HG03442 (cell line): ENCODE data around the gene SLC16A6.
"Not testable (repeated sequence)": the region's sequence is repeated elsewhere in the genome, so short reads cannot be mapped to it uniquely, and the experiment has no call there.

Experiments used
- ATAC-seq: cut with Tn5 transposase; IDR thresholded peaks from one replicate; pipeline ENCODE4 v1.9.1; 2021; ENCODE audit warnings: mild to moderate bottlenecking, moderate library complexity; ENCODE audit not compliant: unreplicated experiment

Gene SLC16A6

DNA sequence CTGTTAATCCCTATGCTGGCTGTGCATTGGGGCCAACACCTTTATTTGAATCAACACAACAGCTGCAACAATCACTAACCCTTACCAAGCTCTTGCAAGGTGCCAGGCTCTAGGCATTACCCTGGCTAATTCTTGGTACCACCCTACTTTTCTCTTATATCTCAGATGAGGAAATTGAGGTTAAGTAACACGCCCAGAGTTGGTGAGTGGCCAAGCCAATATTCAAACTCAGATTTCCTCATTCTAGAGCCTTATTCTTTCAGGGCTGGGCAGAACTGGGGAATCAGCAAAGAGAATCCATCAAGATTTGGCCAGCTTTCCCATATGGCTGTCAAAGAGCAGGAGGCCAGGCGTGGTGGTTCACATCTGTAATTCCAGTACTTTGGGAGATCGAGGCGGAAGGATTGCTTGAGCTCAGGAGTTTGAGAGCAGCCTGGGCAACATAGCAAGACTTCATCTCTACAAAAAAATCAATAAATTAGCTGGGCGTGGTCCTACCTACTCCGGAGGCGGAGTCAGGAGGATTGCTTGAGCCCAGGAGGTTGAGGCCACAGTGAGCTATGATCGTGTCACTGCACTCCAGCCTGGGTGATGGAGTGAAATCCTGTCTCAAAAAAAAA is 24.1 kb upstream of the SLC16A6 start:
- no peak for ATAC-seq

DNA sequence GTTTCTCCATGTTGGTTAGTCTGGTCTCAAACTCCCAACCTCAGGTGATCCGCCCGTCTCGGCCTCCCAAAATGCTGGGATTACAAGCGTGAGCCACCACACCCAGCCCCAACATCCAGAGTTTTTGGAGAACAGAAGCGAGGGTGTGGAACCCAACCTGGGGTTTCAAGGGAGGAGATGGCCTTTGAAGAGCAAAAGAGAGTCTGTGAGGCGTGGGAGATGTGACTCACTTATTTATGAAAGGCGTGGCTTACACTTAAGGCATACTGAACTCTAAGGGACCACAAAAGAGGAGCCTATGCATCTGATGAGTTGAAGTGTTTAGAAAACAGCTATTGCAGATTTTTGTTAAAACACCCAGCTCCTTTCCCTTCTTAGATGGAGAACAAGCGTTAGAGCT is 19.2 kb upstream of the SLC16A6 start:
- ATAC-seq = no peak

DNA sequence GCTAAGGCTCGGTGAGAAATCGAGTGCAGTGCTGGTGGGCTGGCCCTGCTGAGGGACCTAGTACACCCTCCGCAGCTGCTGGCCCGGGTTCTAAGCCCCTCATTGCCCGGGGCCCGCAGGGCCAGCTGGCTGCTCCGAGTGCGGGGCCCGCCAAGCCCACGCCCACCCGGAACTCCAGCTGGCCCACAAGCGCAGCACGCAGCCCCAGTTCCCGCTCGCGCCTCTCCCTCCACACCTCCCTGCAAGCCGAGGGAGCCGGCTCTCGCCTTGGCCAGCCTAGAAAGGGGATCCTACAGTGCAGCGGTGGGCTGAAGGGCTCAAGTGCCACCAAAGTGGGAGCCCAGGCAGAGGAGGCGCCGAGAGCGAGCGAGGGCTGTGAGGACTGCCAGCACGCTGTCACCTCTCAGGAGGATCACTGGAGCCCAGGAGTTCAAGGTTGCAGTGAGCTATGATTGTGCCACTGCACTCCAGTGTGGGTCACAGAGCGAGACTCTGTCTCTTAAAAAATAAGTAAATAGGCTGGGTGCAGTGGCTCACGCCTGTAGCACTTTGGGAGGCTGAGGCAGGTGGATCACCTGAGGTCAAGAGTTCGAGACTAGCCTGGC is 18.2 kb upstream of the SLC16A6 start:
- ATAC-seq = not testable (repeated sequence)

DNA sequence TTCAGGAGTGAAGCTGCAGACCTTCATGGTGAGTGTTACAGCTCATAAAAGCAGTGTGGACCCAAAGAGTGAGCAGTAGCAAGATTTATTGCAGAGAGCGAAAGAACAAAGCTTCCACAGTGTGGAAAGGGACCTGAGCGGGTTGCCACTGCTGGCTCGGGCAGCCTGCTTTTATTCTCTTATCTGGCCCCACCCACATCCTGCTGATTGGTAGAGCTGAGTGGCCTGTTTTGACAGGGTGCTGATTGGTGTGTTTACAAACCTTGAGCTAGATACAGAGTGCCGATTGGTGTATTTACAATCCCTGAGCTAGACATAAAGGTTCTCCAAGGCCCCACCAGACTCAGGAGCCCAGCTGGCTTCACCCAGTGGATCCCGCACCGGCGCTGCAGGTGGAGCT is 17.6 kb upstream of the SLC16A6 start:
- not testable (repeated sequence) for ATAC-seq

DNA sequence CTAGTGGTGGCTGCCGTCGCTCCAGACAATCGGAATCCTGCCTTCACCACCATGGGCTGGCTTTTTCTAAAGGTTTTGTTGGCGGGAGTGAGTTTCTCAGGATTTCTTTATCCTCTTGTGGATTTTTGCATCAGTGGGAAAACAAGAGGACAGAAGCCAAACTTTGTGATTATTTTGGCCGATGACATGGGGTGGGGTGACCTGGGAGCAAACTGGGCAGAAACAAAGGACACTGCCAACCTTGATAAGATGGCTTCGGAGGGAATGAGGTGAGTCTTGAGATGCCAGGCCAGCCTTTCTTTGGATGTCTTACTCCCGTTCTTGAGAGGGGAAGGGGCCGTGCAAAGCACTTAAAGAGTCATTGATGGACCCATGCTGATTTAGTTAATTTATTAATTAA is 16.5 kb upstream of the SLC16A6 start:
- ATAC-seq = no peak

DNA sequence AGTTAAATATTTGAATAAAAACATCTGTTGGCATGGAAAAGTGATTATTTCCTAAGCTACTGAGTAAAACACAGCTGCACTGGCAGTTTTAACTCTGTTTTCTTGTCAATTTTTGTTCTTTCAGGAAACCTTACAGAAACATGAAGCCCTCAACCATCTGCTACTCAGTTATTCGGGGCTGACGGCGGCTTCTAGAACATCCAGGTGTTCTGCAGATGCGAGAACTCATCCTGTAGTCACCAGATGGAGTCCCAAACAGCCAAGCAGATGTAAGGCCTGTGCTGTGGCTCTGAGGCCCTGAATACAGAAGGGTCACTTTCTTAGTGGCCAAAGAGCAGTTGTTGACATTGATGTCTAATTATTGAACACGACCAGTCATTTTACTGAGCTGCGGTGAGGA is 15.9 kb upstream of the SLC16A6 start:
- no peak for ATAC-seq

DNA sequence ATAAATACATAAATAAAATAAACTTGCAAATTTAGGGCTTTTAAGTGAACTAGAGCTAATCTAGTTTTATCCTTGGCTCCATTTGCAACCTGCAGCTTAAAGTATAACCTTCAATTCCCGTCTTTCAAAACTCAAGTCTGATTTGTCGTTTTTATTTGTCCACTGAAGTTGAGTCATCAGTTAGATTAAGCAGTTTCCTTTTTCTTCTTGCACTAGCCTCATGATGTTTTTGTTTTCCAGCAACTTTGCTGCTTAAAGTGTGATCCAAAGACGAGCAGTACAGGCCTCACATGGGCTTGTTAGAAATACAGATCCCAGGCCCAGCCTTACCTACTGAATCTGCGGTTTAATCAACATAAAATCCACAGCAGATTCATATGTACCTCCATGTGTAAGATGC is 14.2 kb upstream of the SLC16A6 start:
- no peak for ATAC-seq

DNA sequence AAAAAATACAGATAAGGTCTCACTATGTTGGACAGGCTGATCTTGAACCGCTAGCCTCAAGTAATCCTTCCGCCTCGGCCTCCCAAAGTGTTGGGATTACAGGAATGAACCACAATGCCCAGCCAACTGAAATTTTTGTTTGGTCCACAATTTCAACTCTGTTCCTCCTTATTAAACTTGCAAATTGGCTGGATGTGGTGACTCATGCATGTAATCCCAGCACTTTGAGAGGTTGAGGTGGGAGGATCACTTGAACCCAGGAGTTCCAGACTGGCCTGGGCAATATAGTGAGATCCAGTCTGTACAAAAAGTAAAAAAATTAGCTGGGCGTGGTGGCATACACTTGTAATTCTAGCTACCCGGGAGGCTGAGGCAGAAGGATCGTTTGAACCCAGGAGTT is 13.8 kb upstream of the SLC16A6 start:
- ATAC-seq = no peak

DNA sequence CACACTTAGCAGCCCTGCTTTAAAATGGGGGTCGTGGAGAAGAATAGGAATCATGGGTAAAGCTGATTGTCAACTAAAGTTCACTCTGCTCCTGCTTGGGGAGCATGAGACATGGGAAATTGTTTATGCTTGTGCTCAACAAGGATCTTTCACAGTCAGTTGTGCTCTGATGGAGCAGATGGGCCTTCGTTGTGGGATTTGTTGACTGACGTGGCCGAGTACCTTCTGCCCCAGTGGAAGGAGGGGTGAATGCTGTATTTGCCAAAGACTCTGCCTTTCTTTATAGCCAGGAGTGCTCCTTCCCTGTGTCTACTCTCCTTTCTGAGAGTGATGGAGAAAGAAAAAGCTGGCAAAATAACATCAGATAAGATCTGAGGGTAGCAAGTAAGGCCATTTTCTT is 11.7 kb upstream of the SLC16A6 start:
- ATAC-seq = no peak

DNA sequence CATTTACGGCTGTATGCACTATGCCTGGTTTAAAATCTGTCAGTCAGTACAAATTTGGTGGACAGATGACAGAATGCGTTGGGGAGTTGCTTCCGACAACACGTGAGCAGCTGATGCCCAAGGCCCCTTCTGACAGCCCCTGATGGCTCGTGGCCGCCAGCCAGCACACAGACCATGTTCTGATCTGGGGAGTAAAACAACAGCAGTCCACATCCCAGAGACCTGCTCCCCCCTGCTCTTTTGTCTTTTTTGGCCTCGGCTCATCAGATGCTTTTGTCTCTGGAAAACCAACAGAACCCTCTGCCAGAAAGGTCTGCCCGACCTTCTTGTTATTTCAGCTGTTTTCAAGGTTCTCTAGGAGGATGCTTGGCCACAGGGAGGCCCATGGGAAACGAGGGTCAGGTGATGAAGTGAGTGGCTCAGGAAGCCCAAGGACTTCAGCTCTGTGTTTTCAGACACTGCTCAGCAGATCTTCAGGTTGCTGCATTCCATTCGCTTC is 11.2 kb upstream of the SLC16A6 start:
- no peak for ATAC-seq

DNA sequence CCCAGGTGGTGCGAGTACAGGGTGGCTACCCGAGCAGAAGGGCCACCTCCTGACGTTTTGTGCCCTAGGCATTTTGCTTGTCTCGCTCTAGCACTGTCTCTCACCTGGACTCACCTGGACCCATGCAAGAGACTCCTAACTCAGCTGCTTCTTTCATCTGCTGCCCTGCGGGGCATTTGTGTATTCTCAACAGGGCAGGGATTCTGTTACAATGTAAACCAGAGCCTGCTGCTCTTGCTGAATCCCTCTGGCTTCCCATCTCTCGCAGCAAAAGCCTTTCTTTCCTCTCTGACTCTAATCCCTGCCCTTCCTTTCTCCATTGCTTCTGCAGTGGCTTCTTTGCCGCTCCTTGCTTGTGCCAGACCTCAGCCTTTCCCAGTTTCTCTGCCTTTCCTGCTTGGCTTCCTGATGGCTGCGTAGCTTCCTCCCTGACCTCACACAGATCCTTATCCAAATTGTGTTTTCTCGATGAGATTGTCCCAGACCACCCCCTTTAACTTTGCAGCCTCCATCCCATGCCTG is 10.6 kb upstream of the SLC16A6 start:
- no peak for ATAC-seq

DNA sequence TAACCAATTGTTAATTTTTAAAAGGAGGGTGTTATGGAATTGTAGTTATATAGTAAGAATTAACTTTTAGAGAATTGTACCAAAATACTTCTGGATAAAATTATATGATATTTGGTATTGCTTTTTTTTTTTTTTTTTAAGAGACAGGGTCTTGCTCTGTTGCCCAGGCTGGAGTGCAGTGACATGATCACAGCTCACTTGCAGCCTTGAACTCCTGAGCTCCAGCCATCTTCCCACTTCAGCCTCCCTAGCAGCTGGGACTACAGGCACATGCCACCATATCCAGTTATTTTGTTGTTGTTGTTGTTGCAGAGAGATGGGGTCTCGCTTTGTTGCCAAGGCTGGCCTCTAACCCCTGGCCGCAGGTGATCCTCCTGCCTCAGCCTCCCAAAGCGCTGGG is 8.9 kb upstream of the SLC16A6 start:
- no peak for ATAC-seq

DNA sequence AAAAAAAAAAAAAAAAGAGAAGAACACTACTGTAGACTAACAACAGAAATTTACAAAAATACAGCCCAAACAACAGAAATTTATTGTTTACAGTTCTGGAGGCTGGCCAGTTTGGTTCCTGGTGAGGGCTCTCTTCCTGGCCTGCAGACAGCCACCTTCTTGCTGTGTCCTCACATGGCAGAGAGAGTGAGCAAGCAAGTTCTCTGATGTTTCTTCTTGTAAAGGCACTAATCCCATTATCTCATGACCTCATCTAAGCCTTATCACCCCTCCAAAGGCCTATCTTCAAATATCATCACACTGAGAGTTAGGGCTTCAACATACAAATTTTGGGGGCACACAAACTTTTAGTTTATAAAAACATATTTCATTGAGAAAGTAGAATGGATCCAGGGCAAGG is 7.7 kb upstream of the SLC16A6 start:
- ATAC-seq = no peak

DNA sequence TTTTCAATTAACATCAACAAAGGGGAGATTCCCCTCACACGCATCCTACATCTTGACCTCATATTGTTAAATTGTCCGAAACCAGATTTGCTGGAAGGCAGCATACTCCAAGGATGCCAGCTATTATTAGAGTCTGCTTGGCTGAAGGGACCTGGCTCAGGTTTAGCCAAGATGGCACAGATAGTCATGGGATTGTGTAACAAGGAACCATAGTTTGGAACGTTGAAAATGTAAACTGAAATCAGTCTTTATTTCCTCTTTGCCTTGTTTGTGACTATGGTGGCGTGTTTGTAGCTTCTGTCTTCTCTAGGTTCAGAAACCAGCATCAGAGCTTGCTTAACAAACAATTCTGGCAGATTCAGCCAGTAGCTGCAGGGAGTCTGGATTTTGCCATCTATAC is 6.3 kb upstream of the SLC16A6 start:
- no peak for ATAC-seq

DNA sequence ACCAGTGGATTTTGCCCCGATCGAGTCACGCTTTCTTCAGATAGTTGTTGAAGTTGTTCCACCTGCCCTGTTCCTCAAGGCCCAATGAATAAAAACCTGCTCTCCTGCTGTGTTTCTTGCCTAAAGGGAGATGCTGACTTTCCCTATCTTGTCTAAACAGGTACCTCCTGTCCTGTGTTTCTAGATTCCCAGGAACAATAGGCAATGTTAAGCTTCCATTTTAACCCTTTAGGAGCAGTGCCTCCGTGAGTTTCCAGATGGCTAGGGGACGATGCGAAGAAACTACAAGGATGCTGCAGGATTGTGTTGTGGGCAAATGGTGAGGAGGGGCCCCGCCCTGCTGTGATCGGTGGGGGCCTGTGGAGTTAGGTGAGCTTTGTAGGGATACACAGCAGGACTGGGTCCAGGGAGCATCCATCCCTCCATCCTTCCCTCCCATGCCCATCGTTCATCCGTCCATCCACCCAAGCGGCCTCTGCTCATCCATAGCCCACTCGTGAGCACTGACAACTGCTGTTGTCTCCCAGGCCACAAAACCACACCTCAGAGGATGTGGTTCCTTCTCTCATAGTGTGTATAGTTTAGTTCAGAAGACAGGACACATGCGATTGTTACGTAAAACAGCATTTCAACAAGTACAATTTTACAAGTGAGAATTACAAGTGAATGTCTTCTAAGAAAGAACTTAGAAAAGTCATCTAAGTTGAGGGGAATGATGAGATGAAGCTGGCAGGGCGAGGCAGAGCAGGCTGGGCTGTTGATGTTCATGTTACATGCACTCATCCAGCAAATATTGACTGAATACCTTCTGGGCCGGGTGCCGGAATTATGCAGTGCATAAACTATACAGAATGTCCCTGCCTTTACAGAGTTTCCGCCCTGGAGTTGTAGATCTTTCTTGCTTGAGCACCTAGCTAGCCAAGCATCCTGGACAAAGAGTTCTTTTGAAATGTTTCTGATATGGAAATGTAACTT is 5.6 kb upstream of the SLC16A6 start:
- ATAC-seq = no peak

DNA sequence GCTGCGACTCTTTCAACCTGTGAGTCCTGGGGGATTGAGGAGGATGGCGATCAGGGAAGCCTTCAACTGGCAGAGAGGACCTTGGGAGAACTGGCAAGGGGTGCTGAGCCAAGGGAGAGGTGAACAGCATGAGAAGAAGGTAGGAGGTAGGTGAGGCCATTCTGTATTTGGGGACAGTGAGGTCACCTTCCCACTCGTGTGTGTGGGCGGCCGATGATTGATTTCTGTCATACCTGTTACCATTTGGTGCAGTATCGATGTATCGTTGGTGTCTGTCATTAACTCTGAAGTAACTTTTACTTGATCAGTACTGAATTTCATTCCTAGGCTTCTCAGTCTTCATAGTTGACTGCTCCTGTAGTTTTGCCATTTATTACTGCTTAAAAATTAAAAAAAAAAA is 4.2 kb upstream of the SLC16A6 start:
- ATAC-seq = no peak

DNA sequence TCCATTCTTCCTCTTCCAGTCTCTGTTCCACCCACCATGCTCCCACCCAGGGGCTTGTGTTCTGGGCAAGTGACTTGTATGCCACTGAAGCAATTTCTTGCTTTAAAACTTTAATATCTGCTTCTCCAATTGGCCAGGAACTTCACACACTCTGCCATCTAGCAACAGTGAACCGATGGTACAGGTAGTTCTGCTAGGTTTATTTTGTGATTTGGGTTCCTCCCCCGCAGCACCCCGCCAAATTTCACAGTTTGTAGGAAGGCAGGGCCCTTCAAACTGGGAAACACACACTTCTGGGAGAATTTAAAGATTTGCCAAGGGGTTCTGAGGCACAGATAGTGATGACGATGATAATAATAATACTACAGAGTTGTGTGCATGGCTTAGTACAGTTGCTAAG is 3.7 kb upstream of the SLC16A6 start:
- no peak for ATAC-seq

DNA sequence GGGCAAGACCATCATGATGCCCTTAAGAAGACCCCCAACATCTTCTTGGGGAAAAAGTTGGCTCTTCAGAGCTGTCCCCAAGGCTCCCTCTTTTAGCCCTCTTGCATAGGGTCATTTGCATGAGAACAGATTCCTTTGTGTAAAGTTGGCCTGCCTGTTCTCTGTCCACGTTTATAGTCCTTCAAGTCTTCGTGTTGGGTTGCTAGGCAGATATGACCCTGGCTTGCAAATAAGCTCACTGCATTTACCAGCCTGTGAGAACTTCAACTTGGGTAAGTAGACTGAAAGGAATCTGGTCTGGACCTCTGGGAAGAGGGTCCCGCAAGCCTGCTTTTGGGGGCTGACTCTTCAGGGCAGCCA is 3.2 kb upstream of the SLC16A6 start:
- no peak for ATAC-seq

DNA sequence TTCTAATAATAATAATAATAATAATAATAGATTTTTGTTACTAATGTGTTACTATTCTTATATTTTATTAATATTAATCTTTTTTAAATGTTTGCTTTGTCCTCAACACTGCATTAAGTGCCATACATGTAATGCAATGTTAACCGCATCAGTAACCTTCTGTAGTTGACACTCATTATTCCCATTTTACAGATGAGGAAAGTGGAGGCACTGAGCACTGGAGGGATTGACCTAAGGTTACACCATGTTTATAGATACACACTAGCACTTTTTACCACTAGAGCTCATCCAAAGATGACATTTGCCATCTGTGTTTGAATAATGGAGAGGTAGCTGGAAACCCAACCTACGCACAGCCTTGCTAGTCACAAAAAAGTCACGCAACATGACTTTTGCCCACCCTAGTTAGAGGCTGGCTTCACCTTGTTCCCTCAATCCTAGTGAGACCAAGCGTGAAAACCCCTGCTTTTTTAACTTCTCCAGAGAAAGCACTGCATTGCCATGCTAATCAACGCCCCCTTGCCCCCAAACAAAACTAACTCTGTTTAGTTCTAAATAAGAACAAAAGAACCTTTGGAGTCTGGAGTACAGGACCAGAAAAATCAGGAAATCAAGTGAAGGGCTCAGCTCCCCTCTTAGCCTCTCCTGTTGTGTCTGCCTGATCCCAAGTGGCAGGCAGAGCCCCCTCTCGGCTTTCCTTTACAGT is 2.7 kb upstream of the SLC16A6 start:
- ATAC-seq = no peak

DNA sequence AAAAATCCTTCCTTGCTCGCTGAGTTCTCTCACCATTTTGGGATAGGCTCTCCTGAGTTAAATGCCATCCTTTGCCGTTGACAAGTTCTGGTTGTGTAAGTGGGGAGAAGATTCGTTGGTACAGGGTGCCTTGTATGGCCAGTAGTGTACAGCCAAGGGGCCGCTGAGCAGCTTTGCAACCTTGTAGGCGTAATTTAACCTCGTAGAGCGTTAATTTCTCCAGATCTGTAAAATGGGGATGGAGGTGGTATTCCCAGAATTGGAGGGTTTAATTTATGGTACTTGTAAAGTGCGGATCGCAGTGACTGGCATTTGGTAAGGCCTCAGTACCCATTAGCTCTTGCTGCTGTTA is 1.7 kb upstream of the SLC16A6 start:
- ATAC-seq = no peak
